Astrocyte (in vitro differentiated cells and primary cell): ENCODE data around the gene ETFB. TPM values are rescaled to one million over a fixed set of nuclear protein-coding genes. Genes with fewer than 3 reads are reported as not detected.

Source experiments
- DNase-seq: peaks from one replicate; pipeline ENCODE4 v3.0.0-alpha.2; 2010; ENCODE audit warnings: low read depth
- FAIRE-seq: peaks from 2 replicates; lab custom pipeline; 2011; peaks lifted over from hg19 to GRCh38; lab: Jason Lieb, UNC
- H2AFZ ChIP-seq: 2 replicates; pipeline ENCODE4 v1.6.0; 2012; ENCODE audit warnings: low read depth, low read length, inconsistent platforms
- H3K27ac ChIP-seq: 2 replicates; pipeline ENCODE4 v1.5.1; 2011; ENCODE audit warnings: low read depth, low read length, inconsistent platforms
- H3K27me3 ChIP-seq: 2 replicates; pipeline ENCODE4 v1.6.0; 2011; ENCODE audit warnings: low read length, inconsistent platforms; ENCODE audit not compliant: insufficient read depth
- H3K36me3 ChIP-seq: 2 replicates; pipeline ENCODE4 v1.5.1; 2011; ENCODE audit warnings: low read length, inconsistent platforms; ENCODE audit not compliant: insufficient read depth
- H3K4me1 ChIP-seq: 2 replicates; pipeline ENCODE4 v1.5.1; 2011; ENCODE audit warnings: low read length, inconsistent platforms; ENCODE audit not compliant: insufficient read depth
- H3K4me2 ChIP-seq: 2 replicates; pipeline ENCODE4 v1.6.0; 2012; ENCODE audit warnings: low read length, inconsistent platforms
- H3K4me3 ChIP-seq: 2 replicates; pipeline ENCODE4 v1.5.1; 2011; ENCODE audit warnings: low read depth, mild to moderate bottlenecking, low read length, inconsistent platforms; ENCODE audit not compliant: insufficient read depth
- H3K79me2 ChIP-seq: 2 replicates; pipeline ENCODE4 v1.6.0; 2012; ENCODE audit warnings: mild to moderate bottlenecking, low read length, inconsistent platforms; ENCODE audit not compliant: insufficient read depth
- H3K9ac ChIP-seq: 2 replicates; pipeline ENCODE4 v1.6.0; 2012; ENCODE audit warnings: mild to moderate bottlenecking, low read length, inconsistent platforms
- H3K9me3 ChIP-seq: 2 replicates; pipeline ENCODE4 v1.5.1; 2012; ENCODE audit warnings: low read depth, mild to moderate bottlenecking, low read length, inconsistent platforms; ENCODE audit not compliant: insufficient read depth
- H4K20me1 ChIP-seq: 2 replicates; pipeline ENCODE4 v1.6.0; 2012; ENCODE audit warnings: low read length, inconsistent platforms; ENCODE audit not compliant: insufficient read depth
- H3K27ac Mint-ChIP-seq: one replicate; pipeline ENCODE4 v1.8.0; 2021; ENCODE audit warnings: mild to moderate bottlenecking, mixed read lengths; ENCODE audit not compliant: unreplicated experiment
- H3K27me3 Mint-ChIP-seq: one replicate; pipeline ENCODE4 v1.8.0; 2021; ENCODE audit warnings: low read depth, mixed read lengths; ENCODE audit not compliant: unreplicated experiment
- H3K36me3 Mint-ChIP-seq: one replicate; pipeline ENCODE4 v1.8.0; 2021; ENCODE audit warnings: low read depth, mixed read lengths; ENCODE audit not compliant: unreplicated experiment
- H3K4me1 Mint-ChIP-seq: one replicate; pipeline ENCODE4 v1.8.0; 2021; ENCODE audit warnings: low read depth, mixed read lengths; ENCODE audit not compliant: unreplicated experiment
- H3K4me3 Mint-ChIP-seq: one replicate; pipeline ENCODE4 v1.8.0; 2021; ENCODE audit warnings: mild to moderate bottlenecking, moderate library complexity, mixed read lengths; ENCODE audit not compliant: unreplicated experiment
- H3K9me3 Mint-ChIP-seq: one replicate; pipeline ENCODE4 v1.8.0; 2021; ENCODE audit warnings: mild to moderate bottlenecking, mixed read lengths; ENCODE audit not compliant: unreplicated experiment
- CTCF ChIP-seq: IDR thresholded peaks from 2 replicates; pipeline ENCODE4 v1.5.1; 2011; ENCODE audit warnings: low read depth, mild to moderate bottlenecking, inconsistent platforms, low read length, moderate library complexity; ENCODE audit not compliant: insufficient read depth
- EZH2 ChIP-seq: IDR thresholded peaks from 2 replicates; pipeline ENCODE4 v1.6.1; 2012; ENCODE audit warnings: mild to moderate bottlenecking, low read length, inconsistent platforms; ENCODE audit not compliant: insufficient read depth
- total RNA-seq: library from RNA; stranded (reverse); gene quantifications from 2 replicates; pipeline ENCODE4 v1.2.1, GENCODE V29; 2021

The ETFB gene
- total RNA-seq, 1 donor from 2014 or later, result 64.3 TPM

GRCh38 chr19:51356159-51356801 is 9.9 kb downstream of the ETFB start:
- H3K9me3 Mint-ChIP-seq, result no peaks in the 10 kb centered on the region
- H3K27ac Mint-ChIP-seq, result no peak overlapping the region
- Histone ChIP-seq H3K4me1 (peaks cover 15% of the 10 kb centered on the region), H3K27me3 (no peaks in the 10 kb centered on the region), H3K79me2 (no peaks in the 10 kb centered on the region), H3K9me3 (no peaks in the 10 kb centered on the region), H3K27ac (no peak overlapping the region), H4K20me1 (peaks cover 9% of the 10 kb centered on the region), H3K4me3 (no peak overlapping the region), H3K36me3 (no peaks in the 10 kb centered on the region), H3K4me2 (no peak overlapping the region), H3K9ac (no peak overlapping the region), H2AFZ (no peak overlapping the region)
- H3K4me1 Mint-ChIP-seq, result peaks cover 14% of the 10 kb centered on the region
- no peak for DNase-seq
- no peak for FAIRE-seq
- H3K4me3 Mint-ChIP-seq, result no peak overlapping the region
- TF ChIP-seq EZH2, result no peak
- no peaks in the 10 kb centered on the region for H3K27me3 Mint-ChIP-seq
- peaks cover 17% of the 10 kb centered on the region for H3K36me3 Mint-ChIP-seq

GRCh38 chr19:51354742-51355148 is 11.4 kb downstream of the ETFB start:
- H3K79me2 ChIP-seq, result no peaks in the 10 kb centered on the region
- Mint-ChIP-seq H3K27ac (peak overlapping the region; percentile 30), H3K36me3 (peaks cover 30% of the 10 kb centered on the region), H3K27me3 (no peaks in the 10 kb centered on the region), H3K4me1 (peaks cover 14% of the 10 kb centered on the region), H3K9me3 (no peaks in the 10 kb centered on the region), H3K4me3 (no peak overlapping the region)
- no peak overlapping the region for H2AFZ ChIP-seq
- peaks cover 14% of the 10 kb centered on the region for H3K4me1 ChIP-seq
- no peak overlapping the region for H3K9ac ChIP-seq
- H3K4me3 ChIP-seq, result no peak overlapping the region
- H4K20me1 ChIP-seq, result peaks cover 8% of the 10 kb centered on the region
- H3K4me2 ChIP-seq, result no peak overlapping the region
- TF ChIP-seq EZH2 (no peak), CTCF (no peak)
- DNase-seq, result peak; percentile 53
- H3K27ac ChIP-seq, result no peak overlapping the region
- no peaks in the 10 kb centered on the region for H3K36me3 ChIP-seq
- H3K9me3 ChIP-seq, result no peaks in the 10 kb centered on the region
- H3K27me3 ChIP-seq, result no peaks in the 10 kb centered on the region
- FAIRE-seq, result no peak

DNA sequence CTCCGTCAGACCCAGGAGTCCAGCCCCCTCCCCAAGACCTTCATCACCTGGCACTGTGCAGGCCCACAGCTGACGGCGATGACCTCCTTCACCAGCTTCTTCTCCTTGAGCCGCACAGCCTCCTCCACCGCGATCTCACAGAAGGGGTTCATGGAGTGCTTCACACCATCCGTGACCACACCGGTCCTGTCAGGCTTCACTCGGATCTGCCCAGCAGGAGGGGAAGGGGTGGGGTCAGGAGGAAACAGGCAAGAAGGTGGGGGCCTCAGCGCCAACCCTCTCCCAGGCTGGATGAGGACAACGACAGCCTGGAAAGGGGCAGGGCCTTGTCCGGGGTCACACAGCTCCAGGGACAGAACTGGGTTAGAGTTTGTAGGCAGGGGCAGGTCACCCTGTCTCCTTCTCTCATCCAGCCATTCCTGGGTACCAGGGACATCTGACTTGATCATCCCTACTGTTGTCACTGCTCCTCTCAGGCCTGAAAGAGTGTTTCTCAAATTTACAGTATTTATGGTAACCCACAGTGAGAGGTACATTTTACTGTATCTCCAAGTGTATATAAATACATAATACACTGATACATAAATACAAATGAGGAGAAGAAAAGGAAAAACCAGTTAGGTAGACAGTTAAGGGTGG is 12.0 kb downstream of the ETFB start:
- Mint-ChIP-seq H3K4me1 (peaks cover 9% of the 10 kb centered on the region), H3K27me3 (no peaks in the 10 kb centered on the region), H3K36me3 (peaks cover 30% of the 10 kb centered on the region), H3K27ac (no peak overlapping the region), H3K9me3 (no peaks in the 10 kb centered on the region), H3K4me3 (no peak overlapping the region)
- no peak for FAIRE-seq
- Histone ChIP-seq H3K9me3 (no peaks in the 10 kb centered on the region), H3K79me2 (no peaks in the 10 kb centered on the region), H2AFZ (no peak overlapping the region), H3K27ac (no peak overlapping the region), H3K36me3 (no peaks in the 10 kb centered on the region), H3K4me3 (no peak overlapping the region), H3K4me1 (peaks cover 9% of the 10 kb centered on the region), H3K27me3 (no peaks in the 10 kb centered on the region), H4K20me1 (peaks cover 3% of the 10 kb centered on the region), H3K4me2 (no peak overlapping the region), H3K9ac (peak overlapping the region; percentile 37)
- TF ChIP-seq EZH2, result no peak
- TF ChIP-seq CTCF, result no peak
- no peak for DNase-seq
